ENCODE measurements around the gene ERCC1. TPM values are rescaled to one million over a fixed set of nuclear protein-coding genes. Genes with fewer than 3 reads are reported as not detected.
A peak's percentile ranks its signal among the peaks of the same experiment; 100 is the strongest.

Gene ERCC1
- total RNA-seq, 2 donors from 2014 or later: 99.8 to 224 TPM

- DNase-seq (ENCODE audit: low spot score) (no peak), ATAC-seq (ENCODE audit: insufficient number of reproducible peaks, low FRiP score, low read depth) (no peak)
- Histone ChIP-seq H3K4me3 (no peak overlapping the region), H3K36me3 (no peaks in the 10 kb centered on the region), H3K27me3 (replicated peaks; ENCODE audit: insufficient read depth) (no peaks in the 10 kb centered on the region), H3K4me1 (ENCODE audit: control insufficient read depth in 1 of 2, low read depth in 2 of 2) (peaks cover 4 to 9% of the 10 kb centered on the region in 2 donors), H3K27ac (no peak overlapping the region), H3K9me3 (no peaks in the 10 kb centered on the region)
- no peak for TF ChIP-seq CTCF (IDR thresholded peaks at IDR 0.05)
Measured at GRCh38 chr19:45463241-45463640, 39.5 kb upstream of the ERCC1 start.

GRCh38 chr19:45462174-45462573, 38.5 kb upstream of the ERCC1 start:
- no peaks in the 10 kb centered on the region for H3K9me3 ChIP-seq
- no peaks in the 10 kb centered on the region for H3K36me3 ChIP-seq
- no peak for DNase-seq (ENCODE audit: low spot score)
- TF ChIP-seq CTCF (IDR thresholded peaks at IDR 0.05): no peak
- H3K4me1 ChIP-seq (ENCODE audit: control insufficient read depth in 1 of 2, low read depth in 2 of 2): peaks cover 3% of the 10 kb centered on the region in 2 donors
- no peak for ATAC-seq (ENCODE audit: insufficient number of reproducible peaks, low FRiP score, low read depth)
- H3K27me3 ChIP-seq (replicated peaks; ENCODE audit: insufficient read depth): no peaks in the 10 kb centered on the region
- H3K4me3 ChIP-seq: no peak overlapping the region
- H3K27ac ChIP-seq: no peak overlapping the region

- no peak for DNase-seq (ENCODE audit: low spot score)
- ATAC-seq (ENCODE audit: insufficient number of reproducible peaks, low FRiP score, low read depth): no peak
- Histone ChIP-seq H3K36me3 (no peaks in the 10 kb centered on the region), H3K4me1 (ENCODE audit: control insufficient read depth in 1 of 2, low read depth in 2 of 2) (peaks cover 7% of the 10 kb centered on the region in 2 donors), H3K4me3 (no peak overlapping the region), H3K27ac (no peak overlapping the region), H3K9me3 (no peaks in the 10 kb centered on the region), H3K27me3 (replicated peaks; ENCODE audit: insufficient read depth) (no peaks in the 10 kb centered on the region)
- no peak for TF ChIP-seq CTCF (IDR thresholded peaks at IDR 0.05)
Measured at GRCh38 chr19:45460807-45461347, 37.2 kb upstream of the ERCC1 start.

- Histone ChIP-seq H3K27ac (no peak overlapping the region), H3K27me3 (replicated peaks; ENCODE audit: insufficient read depth) (no peaks in the 10 kb centered on the region), H3K4me3 (no peak overlapping the region), H3K36me3 (no peaks in the 10 kb centered on the region), H3K4me1 (ENCODE audit: control insufficient read depth in 1 of 2, low read depth in 2 of 2) (peaks cover 25 to 31% of the 10 kb centered on the region in 2 donors), H3K9me3 (no peaks in the 10 kb centered on the region)
- DNase-seq (ENCODE audit: low spot score): no peak
- no peak for TF ChIP-seq CTCF (IDR thresholded peaks at IDR 0.05)
- no peak for ATAC-seq (ENCODE audit: insufficient number of reproducible peaks, low FRiP score, low read depth)
Measured at GRCh38 chr19:45457776-45458175, 34.1 kb upstream of the ERCC1 start.

GRCh38 chr19:45456500-45456815, 32.7 kb upstream of the ERCC1 start:
- Histone ChIP-seq H3K36me3 (no peaks in the 10 kb centered on the region), H3K9me3 (no peaks in the 10 kb centered on the region), H3K27ac (peak overlapping the region; percentile 85 to 87), H3K27me3 (replicated peaks; ENCODE audit: insufficient read depth) (no peaks in the 10 kb centered on the region), H3K4me1 (ENCODE audit: control insufficient read depth in 1 of 2, low read depth in 2 of 2) (peaks cover 25 to 32% of the 10 kb centered on the region in 2 donors), H3K4me3 (peak overlapping the region; percentile 66)
- ATAC-seq (ENCODE audit: insufficient number of reproducible peaks, low FRiP score, low read depth) (no peak), DNase-seq (ENCODE audit: low spot score) (no peak)
- no peak for TF ChIP-seq CTCF (IDR thresholded peaks at IDR 0.05)

Measured in thoracic aorta (tissue), 2 donors.